Left forelimb (tissue), 1 donor: ENCODE results near the gene LRTM1.
A peak's percentile ranks its signal among the peaks of the same experiment; 100 is the strongest.

Source experiments
- DNase-seq: peaks from one replicate; pipeline ENCODE4 v3.0.0-alpha.2; 2018; ENCODE audit warnings: low spot score

LRTM1 gene

DNA sequence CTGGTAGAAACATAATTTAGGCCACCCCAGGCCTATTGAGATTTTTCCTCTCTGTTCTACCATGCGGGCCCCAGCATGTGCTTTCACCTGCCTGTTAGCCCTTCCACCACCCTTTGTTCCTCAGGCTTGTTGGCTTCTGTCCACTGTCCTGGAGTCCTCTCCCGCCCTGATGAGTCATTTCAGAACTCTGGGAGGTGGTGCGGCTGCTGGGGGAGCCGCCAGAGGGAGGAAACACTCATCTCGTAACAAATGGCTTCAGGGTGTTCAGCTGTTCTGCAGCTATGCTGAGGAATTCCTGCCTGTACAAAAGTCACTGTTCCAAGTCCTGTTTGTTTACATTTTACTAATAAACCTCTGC is 36.3 kb downstream of the LRTM1 start:
- peak; percentile 80 for DNase-seq

DNA sequence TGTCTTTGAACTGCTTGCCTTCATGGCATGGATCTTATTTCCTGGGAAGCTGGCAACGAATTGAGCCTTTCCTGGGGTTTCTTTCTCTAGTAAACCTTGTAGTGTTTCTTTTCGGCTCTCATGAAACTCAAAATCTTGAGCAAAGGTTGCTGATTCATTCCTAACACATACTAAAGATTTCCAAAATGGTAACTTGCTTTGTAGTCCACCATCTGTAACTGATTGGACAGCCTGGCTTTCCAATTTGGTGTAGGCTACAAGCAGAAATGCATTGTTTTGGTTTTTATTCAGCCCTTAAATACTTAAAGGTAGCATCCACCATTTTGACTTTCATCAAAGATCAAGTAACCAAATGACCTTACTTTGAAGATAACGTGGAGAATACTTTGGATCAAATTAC is 38.1 kb downstream of the LRTM1 start:
- no peak for DNase-seq

DNA sequence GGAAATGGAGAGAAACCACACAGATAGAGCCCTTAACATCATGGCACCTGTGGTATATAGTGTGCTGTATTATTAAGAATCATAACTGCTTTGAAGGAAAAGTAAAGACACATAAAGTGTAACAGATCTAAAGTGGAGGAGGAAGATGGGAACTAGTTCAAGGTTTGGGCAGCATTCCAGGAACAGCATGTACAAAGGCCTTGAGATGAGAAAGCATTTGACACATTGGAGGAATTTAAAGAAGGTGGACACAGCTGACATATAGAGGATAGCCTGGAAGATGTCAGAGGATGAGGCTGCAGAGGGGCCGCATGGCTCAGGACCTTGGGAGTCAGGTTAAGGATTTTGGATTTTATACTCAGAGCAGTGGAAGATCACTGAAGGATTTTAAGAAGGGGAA is 39.0 kb downstream of the LRTM1 start:
- no peak for DNase-seq

DNA sequence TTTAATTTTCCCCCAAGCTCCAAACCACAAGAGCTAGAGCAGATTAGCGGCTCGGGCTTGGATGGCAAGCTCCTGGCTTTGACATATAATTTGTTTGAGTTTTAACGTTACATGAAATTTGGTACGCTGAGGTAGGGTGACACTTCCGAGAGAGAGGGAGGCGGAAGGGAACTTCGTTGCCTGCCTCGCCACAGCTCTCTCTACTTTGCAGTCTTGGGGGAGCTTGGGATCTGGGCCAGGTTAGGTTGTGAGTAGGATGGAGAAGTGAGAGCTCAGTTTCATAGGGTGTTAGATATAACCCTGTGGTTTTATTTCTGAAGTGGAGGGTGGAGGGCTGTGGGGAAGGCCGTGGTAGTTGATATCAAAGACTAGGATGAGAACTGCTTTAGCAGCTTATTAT is 39.7 kb downstream of the LRTM1 start:
- DNase-seq = no peak

DNA sequence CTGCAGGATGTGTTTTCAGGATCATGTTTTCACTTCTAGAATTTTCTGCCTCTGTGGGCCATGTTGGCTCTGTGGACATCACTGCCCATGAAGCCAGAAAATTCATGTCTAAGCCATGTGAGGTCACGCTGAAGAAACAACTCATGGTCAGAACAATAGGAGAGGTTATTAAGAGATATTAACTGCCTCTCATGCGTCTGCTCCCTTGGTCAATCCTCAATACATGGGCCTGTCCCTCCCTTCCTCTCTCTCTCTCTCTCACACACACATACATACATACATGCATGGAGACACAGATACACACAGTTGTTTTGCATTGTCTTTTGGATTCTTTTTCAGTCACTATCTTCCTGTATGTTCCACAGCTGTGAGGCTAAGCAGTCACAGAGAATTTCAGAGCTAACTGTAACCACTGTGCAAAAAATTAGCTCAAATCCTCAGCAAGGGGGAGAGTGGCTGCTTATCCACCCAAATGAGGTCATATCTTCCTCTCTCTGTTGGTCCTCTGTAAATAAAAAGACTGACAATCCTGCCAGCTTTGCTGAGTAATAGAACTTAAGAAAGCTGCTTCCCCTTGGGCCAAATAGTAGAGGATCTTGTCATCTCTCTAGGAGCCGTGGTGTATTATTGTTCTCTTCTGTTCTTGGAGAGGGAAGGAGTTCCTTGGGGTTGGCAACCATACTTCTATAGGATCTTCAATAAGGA is 45.6 kb downstream of the LRTM1 start:
- DNase-seq = no peak

DNA sequence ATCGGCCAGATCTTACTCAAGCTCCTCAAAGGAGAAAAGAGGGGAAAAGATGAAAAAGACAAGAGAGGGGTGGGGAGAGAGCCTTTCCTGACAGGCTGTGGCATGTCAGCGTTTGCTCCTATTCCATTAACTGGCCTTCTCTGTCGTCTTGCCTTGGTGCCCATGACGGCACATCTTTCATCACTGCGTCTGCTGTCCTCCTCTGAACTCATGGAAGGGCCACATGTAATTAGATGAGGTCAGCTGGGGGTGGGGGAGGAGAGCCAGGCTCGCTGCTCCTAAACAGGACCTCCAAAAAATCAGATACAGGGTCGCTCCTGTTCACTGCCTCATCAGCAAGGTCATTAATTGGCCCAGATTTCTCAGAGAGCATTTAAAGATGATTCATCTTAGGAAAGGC is 49.7 kb downstream of the LRTM1 start:
- DNase-seq = peak; percentile 55

DNA sequence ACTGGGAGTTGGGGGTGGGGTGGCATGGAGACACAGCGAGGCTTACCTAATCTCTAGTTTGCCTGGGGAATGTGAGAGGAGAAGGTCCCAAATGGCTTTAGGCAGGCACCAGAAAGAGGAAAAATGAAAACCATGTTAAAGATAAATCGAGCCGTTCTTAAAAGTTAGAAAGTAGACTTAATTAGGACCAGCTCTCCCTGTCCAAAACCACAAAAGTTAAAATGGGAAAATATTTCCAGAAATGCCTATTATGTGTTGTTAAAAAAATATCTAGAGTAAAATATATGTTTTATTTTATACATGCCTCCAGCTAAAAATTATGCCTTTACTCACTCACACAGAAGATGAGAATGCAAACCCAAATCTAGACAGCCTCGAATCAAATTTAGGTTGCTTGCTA is 50.1 kb downstream of the LRTM1 start:
- no peak for DNase-seq

DNA sequence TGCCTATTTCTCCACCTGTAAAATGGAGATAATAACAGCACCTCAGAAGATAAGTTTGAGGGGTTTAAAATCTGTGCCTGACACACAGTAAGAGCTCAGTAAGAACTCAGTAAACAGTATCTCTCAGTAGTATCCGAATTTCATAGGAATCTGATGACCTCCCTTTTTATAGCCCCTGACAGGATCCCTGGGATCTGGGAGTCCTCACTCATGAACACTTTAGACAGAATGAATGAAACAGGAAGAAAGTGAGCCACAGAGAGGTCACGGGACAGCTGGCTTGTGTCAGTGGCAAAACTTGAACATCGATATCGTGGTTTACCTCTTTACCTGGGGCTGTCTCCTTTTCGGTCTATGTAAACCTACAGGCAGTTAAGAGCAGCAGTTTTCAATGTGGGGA is 51.2 kb downstream of the LRTM1 start:
- no peak for DNase-seq

DNA sequence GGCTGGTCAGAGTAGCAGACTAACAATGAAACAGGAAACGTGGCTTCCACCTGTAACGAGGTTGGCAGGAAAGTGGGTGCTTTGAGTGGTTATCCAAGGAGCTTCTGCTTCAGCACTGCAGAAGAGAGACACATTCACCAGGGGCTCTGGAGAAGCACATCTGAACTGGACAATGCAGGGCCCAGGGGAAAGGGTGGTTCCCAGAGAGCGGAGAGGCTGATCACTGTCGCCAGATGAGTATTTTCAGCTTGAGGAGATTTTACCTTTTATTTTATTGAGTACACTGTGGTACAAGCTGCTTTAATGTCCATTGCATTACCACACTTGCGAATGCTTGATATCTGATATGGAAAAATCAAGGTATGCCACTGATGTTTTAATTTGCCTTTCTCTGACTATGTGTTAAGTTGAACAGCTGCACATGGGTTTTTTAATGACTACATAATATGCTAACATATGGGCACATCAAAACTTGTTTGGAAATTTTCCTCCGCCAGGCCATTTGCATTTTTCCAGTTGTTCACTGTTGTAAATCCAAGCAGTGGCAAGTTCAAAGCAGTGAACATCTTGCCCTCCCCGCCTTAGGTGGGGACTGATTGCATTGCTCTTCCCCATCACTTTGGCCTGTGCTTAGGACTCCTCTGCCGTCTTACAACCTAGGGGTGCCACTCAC is 52.1 kb downstream of the LRTM1 start:
- no peak for DNase-seq

DNA sequence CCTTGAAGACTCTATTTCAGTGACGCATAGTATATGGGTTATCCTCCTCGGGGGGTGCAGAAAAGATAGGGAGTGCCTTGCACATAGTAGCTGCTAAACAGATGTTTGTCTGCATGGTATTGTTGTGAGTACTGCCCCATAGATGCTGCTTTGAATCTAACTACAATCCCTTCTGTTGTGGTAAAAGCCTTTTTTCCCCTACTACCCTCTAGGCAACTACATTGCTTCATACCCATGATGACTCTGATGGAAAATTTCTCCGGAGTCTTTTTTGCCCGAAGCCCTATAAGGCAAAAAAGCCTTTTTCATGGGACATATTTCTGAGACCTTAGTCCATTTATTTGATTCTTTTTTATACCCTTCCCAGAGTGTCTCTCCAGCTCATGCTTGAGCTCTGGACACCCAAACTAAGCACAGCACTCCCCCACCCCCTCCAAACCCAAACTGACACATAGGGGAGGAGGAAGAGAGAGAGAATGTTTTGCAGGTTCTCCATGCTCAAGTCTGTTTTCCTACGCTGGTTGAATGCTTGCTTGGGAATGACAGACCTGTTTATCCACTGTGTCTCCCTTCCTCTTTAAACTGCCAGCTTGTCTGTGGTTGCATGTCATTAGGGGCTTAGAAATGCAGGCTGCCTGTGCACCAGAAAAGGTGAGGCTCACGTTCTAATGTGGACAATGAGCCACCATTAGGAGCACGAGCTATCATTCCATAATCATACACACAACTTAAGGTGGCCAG is 52.9 kb downstream of the LRTM1 start:
- no peak for DNase-seq

DNA sequence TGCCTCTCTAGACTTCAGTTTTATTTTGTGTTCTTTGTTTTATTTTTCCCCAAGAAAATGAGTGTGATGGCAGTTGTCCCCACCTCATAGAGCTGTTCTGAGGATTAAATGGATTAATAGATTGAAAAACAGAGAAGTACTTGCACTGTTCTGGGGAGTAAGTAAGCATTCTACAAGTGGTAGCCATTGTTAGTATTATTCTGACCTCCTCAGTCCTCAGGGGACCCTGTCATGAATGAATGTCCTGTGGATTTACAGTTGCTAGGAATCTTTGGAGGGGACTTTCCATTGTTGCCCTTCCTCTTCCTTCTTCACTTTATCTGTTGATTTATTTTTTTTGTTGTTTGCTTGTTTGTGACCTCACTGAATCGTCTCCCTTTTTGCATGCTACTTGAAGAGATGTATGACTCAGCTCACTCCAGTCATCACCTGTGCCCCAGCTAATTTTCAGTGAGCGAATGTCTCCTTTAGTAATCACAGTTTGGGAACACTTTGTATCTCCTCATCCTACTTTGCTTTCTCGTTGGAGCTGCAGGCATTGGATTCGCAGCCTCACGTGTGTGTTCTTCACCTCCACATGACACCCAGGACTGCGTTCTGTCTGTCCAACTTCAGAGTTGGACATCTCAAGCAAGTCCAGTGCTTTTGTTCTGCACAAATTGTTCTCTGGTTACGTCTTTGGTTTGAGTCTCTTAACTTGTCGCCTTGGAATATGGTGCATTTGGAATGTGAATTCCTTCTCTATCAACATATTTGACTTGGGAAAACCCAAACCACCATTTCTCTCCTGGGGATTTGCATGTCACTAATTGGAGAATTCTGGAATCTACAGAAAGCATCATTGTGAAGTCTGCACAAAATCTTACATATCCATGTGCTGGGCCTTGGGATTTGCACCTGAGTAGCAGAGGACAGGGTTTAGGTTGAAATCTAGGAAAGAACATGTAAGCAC is 54.5 kb downstream of the LRTM1 start:
- DNase-seq = no peak

DNA sequence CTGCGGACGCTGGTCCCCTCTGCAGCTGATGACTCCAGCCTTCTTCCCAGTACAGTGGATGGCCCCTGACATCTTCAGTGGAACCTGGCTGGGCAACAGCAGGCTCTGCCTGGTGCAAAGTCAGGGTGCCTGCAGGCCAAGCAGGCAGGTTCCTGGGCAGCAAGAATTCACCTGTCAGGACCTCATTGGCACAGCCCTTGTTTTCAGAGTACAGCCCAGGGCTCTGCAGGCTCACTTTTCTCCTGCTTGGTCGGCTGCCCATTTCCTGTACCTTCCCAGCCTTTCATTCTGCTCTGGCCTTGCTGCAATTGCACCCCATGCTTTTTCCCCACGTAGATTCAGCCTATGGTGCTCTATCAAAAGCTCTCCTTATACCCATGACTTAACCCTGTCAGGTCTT is 56.0 kb downstream of the LRTM1 start:
- no peak for DNase-seq

DNA sequence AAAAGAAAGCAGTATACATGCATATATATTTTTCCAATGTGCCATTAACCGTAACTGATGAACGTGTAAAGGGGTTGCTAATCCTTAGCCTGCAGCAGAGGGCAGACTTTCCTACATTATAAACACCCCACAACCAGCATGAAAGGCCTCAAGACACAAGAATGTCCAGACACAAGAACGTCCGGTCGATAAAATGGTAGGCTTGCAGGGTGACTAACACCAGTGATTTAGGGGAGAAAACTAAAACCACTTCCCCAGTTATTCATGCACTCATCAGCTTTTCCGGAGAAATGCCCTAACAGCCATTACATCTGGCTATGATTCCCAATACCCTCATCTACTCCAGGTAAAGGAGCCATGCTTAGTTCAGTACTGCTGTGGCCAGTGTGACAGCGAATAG is 57.4 kb downstream of the LRTM1 start:
- no peak for DNase-seq
